HepG2 (cell line): ENCODE data around the gene FMOD.
A peak's percentile ranks its signal among the peaks of the same experiment; 100 is the strongest.

Source experiments
- ZNF563 ChIP-seq: sonication (generic); formaldehyde crosslinking; IDR thresholded peaks from 2 replicates; pipeline ENCODE4 v1.8.0; 2022; ENCODE audit warnings: mild to moderate bottlenecking, moderate library complexity, missing genetic modification reagents
- TF ChIP-seq, protein P1 (sequence below): sonication (generic); formaldehyde crosslinking; IDR thresholded peaks from 2 replicates; pipeline ENCODE4 v1.5.0; 2020; ENCODE audit warnings: mild to moderate bottlenecking, missing genetic modification reagents, moderate library complexity

- TF ChIP-seq, protein P1, sequence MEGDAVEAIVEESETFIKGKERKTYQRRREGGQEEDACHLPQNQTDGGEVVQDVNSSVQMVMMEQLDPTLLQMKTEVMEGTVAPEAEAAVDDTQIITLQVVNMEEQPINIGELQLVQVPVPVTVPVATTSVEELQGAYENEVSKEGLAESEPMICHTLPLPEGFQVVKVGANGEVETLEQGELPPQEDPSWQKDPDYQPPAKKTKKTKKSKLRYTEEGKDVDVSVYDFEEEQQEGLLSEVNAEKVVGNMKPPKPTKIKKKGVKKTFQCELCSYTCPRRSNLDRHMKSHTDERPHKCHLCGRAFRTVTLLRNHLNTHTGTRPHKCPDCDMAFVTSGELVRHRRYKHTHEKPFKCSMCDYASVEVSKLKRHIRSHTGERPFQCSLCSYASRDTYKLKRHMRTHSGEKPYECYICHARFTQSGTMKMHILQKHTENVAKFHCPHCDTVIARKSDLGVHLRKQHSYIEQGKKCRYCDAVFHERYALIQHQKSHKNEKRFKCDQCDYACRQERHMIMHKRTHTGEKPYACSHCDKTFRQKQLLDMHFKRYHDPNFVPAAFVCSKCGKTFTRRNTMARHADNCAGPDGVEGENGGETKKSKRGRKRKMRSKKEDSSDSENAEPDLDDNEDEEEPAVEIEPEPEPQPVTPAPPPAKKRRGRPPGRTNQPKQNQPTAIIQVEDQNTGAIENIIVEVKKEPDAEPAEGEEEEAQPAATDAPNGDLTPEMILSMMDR (CRISPR knock-in tag) = peak; percentile 83
- TF ChIP-seq ZNF563 = no peak
Measured at GRCh38 chr1:203338335-203339036, 12.4 kb downstream of the FMOD start.
